DMS153 (cell line): Measurements from ENCODE around the gene CD300LB.
"Not testable (repeated sequence)": the region's sequence is repeated elsewhere in the genome, so short reads cannot be mapped to it uniquely, and the experiment has no call there.

Source experiments
- DNase-seq: peaks from one replicate; lab custom pipeline; 2025; lab: John Stamatoyannopoulos, UW

Gene CD300LB

GRCh38 chr17:74493331-74493833, 37.9 kb downstream of the CD300LB start:
- DNase-seq, result peak; percentile 7

GRCh38 chr17:74491626-74492025, 39.6 kb downstream of the CD300LB start:
- no peak for DNase-seq

GRCh38 chr17:74490716-74491115, 40.6 kb downstream of the CD300LB start:
- DNase-seq, result no peak

DNA sequence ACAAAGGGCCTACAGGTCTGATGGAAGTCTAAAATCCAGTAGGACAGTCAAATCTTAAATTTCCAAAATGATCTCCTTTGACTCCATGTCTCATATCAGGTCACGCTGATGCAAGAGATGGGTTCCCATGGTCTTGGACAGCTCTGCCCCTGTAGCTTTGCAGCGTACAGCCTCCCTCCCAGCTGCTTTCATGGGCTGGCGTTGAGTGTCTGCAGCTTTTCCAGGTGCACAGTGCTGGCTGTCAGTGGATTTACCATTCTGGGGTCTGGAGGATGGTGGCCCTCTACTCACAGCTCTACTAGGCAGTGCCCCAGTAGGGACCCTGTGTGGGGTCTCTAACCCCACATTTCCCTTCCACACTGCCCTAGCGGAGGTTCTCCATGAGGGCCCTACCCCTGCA, 43.0 kb downstream of the CD300LB start:
- not testable (repeated sequence) for DNase-seq

- DNase-seq, result no peak
Observed at GRCh38 chr17:74485841-74486240, 45.4 kb downstream of the CD300LB start.

GRCh38 chr17:74485022-74485743, 46.1 kb downstream of the CD300LB start:
- DNase-seq, result no peak

DNA sequence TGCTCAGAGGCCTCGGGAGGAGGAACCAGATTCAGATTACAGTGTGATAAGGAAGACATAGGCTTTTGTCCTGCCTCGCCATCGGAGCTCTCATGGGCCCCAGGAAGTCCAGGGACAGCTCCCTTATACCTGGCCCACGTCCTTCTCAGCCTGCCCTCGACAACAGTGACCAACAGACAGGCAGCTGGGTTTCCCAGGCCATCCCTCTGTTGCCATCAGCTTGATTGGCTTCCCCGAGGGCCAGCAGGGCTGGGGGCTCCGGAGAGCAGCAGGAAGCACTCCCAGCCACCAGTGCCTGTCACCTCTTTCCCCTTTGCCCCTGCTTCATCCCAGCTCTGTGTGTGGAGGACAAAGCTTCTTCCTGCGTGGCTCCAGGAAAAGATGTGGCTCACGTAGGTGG, 47.2 kb downstream of the CD300LB start:
- no peak for DNase-seq

DNA sequence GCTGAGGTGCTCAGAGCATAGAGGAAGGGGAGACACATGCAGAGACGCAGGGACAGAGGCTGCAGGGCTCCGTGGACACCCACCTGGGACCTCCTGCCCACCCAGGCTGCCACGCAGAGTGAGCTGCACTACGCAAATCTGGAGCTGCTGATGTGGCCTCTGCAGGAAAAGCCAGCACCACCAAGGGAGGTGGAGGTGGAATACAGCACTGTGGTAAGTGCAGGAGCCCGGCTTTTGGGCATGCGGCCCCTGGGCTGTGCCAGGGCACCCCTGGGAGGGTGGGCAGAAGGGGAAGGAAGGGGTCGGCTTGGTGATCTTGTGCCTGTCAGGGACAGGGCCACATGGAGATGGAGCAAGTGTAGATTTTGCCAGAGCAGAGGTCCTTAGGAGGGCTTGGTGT, 49.7 kb downstream of the CD300LB start:
- no peak for DNase-seq

GRCh38 chr17:74480290-74480689, 51.0 kb downstream of the CD300LB start:
- no peak for DNase-seq

GRCh38 chr17:74478420-74479100, 52.7 kb downstream of the CD300LB start:
- DNase-seq, result no peak

- no peak for DNase-seq
Observed at GRCh38 chr17:74477411-74477810, 53.9 kb downstream of the CD300LB start.

GRCh38 chr17:74475189-74475588, 56.1 kb downstream of the CD300LB start:
- no peak for DNase-seq

GRCh38 chr17:74474043-74474792, 57.1 kb downstream of the CD300LB start:
- no peak for DNase-seq

GRCh38 chr17:74473294-74473693, 58.0 kb downstream of the CD300LB start:
- DNase-seq, result no peak

- DNase-seq, result no peak
Observed at GRCh38 chr17:74472890-74473289, 58.4 kb downstream of the CD300LB start.

- DNase-seq, result no peak
Observed at GRCh38 chr17:74471341-74471740, 59.9 kb downstream of the CD300LB start.
